Transverse colon (tissue), 4 donors: ENCODE data around the gene MAFB. TPM values are rescaled to one million over a fixed set of nuclear protein-coding genes. Genes with fewer than 3 reads are reported as not detected.

Experiments used
- DNase-seq: peaks from one replicate; pipeline ENCODE4 v3.0.0-alpha.2; 2019
- H3K27ac ChIP-seq, 4 donors: fragments of 200-600 bp; sonication (generic); 2 replicates each; pipeline ENCODE4 v1.5.1; 2016 to 2018; ENCODE audit warnings: inconsistent platforms in 4 of 4
- H3K27me3 ChIP-seq: fragments of 200-600 bp; sonication (generic); 2 replicates; pipeline ENCODE4 v1.5.1; 2017; ENCODE audit warnings: inconsistent platforms
- H3K36me3 ChIP-seq, 4 donors: fragments of 200-600 bp; sonication (generic); 2 replicates each; pipeline ENCODE4 v1.5.1; 2017 to 2019; ENCODE audit warnings: inconsistent platforms in 4 of 4
- H3K4me1 ChIP-seq, 4 donors: fragments of 200-600 bp; sonication (generic); 2 replicates each; pipeline ENCODE4 v1.5.1; 2017 to 2020; ENCODE audit warnings: inconsistent platforms in 4 of 4
- H3K4me3 ChIP-seq, 4 donors: fragments of 200-600 bp; sonication (generic); 1 replicate in 1 of 4; 2 replicates in 3 of 4; pipeline versions ENCODE4 v1.5.1 to v1.6.1; 2017 to 2019; ENCODE audit warnings: inconsistent platforms in 4 of 4
- H3K9me3 ChIP-seq, 2 donors: fragments of 200-600 bp; sonication (generic); 2 replicates each; pipeline ENCODE4 v1.5.1; 2017 to 2019; ENCODE audit warnings: inconsistent platforms in 2 of 2
- EP300 ChIP-seq: sonication (generic); formaldehyde crosslinking; IDR thresholded peaks from one replicate; pipeline ENCODE4 v1.6.1; 2017; ENCODE audit warnings: antibody characterized with exemption, low read depth
- POLR2A ChIP-seq: fragments of 450-650 bp; IDR thresholded peaks from one replicate; pipeline ENCODE4 v1.6.1; 2016; ENCODE audit warnings: antibody characterized with exemption, mild to moderate bottlenecking, moderate library complexity
- POLR2AphosphoS5 ChIP-seq, 3 donors: sonication (generic); formaldehyde crosslinking; IDR thresholded peaks; one replicate each; pipeline ENCODE4 v1.6.1; 2016; ENCODE audit warnings: antibody characterized with exemption in 3 of 3
- WGBS, 2 donors: methylation state at CpG; one replicate each; pipeline ENCODE4 v1.1.5; 2018; ENCODE audit warnings: low coverage in 1 of 2; 5-methylcytosine and 5-hydroxymethylcytosine counted together
- in situ Hi-C, 4 donors: fragments of 200-750 bp; cut with MboI; loops; one replicate each; pipeline versions ENCODE4 v1.15.0 to v1.15.1; 2017; ENCODE audit warnings: low sequenced_read_pairs in 3 of 4, low pct_ligation_motif_present in 1 of 4, low pct_unique_long_range_greater_than_20kb in 1 of 4
- intact Hi-C: fragments of 100-400 bp; cut with DNase I; formaldehyde crosslinking; loops from one replicate; pipeline ENCODE4 v1.15.1; 2023; ENCODE audit warnings: low total_unique reads
- total RNA-seq, 4 donors: library from RNA; depleted of rRNA; stranded (reverse); fragments of >200 nt; gene quantifications; one replicate each; pipeline ENCODE4 v1.1.0, GENCODE V29; 2016
- TF ChIP-seq, protein P1 (sequence below), 5 experiments: fragments of 200-600 bp in 3 of 5; fragments of 450-650 bp in 2 of 5; sonication (generic) in 3 of 5; IDR thresholded peaks; 1 replicate in 2 of 5; 2 replicates in 3 of 5; pipeline ENCODE4 v1.5.1; 2016 to 2017; ENCODE audit warnings: antibody characterized with exemption in 5 of 5, inconsistent platforms in 3 of 5, mild to moderate bottlenecking in 2 of 5, moderate library complexity in 1 of 5

MAFB gene
- total RNA-seq, 4 donors from 2014 or later: 12.2 to 74.4 (median 22.7) TPM

DNA sequence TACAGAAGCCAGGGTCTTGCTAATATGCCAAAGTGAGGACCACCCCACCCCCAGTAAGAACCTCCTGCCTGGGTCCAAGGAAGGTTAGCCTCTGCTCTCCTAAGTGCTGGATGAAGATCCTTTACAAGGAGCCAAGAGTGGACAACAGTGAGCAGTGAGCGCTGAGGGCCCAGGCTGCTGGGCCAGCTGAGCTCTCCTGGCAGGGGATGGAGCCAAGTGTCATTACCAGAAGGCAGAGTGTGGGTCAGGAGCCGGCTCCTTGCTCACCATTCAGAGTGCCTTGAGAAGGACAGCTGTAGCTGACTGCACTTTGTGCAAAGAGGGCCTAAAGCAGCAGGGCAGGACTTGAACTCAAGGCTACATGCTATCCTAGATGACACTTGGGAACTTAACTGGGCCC, 16.9 kb downstream of the MAFB start:
- Histone ChIP-seq H3K27ac (no peak overlapping the region), H3K4me3 (no peak overlapping the region), H3K36me3 (no peaks in the 10 kb centered on the region), H3K9me3 (no peaks in the 10 kb centered on the region), H3K27me3 (peaks cover 15% of the 10 kb centered on the region), H3K4me1 (no peaks in the 10 kb centered on the region)
- 92% methylated on average over 2 of the region's 2 CpGs; no CpG with 5 or more reads in 1 of the 2 donors for WGBS, 2 donors
- intact Hi-C loops (no loop called here), in situ Hi-C loops (no loop called here)
- TF ChIP-seq EP300 (no peak), POLR2A (no peak), POLR2AphosphoS5 (IDR thresholded peaks at IDR 0.05) (no peak)
- TF ChIP-seq, protein P1, sequence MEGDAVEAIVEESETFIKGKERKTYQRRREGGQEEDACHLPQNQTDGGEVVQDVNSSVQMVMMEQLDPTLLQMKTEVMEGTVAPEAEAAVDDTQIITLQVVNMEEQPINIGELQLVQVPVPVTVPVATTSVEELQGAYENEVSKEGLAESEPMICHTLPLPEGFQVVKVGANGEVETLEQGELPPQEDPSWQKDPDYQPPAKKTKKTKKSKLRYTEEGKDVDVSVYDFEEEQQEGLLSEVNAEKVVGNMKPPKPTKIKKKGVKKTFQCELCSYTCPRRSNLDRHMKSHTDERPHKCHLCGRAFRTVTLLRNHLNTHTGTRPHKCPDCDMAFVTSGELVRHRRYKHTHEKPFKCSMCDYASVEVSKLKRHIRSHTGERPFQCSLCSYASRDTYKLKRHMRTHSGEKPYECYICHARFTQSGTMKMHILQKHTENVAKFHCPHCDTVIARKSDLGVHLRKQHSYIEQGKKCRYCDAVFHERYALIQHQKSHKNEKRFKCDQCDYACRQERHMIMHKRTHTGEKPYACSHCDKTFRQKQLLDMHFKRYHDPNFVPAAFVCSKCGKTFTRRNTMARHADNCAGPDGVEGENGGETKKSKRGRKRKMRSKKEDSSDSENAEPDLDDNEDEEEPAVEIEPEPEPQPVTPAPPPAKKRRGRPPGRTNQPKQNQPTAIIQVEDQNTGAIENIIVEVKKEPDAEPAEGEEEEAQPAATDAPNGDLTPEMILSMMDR (IDR thresholded peaks at IDR 0.05): no peak
- no peak for DNase-seq

DNA sequence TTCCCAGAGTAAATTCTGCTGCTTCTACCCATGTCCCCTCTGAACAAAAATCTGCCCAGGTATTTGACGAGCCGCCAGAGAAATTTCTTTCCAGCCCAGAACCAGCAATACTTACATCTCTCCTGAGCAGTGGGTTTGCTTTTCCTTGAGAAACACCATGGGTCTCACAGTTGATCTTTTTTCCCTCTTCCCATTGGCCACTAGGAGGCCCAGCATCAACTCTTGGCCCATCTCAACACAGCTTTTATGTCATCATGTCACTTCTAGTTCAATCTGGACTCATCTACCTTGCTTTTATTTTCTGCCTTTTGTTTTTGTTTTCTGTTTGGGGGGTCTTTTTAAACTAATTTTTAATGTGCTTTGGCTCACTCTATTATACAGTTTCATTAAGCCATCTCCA, 18.8 kb downstream of the MAFB start:
- WGBS, 2 donors: 95 to 100% methylated on average over 2 of the region's 2 CpGs
- Histone ChIP-seq H3K27ac (no peak overlapping the region), H3K4me3 (no peak overlapping the region), H3K4me1 (no peaks in the 10 kb centered on the region), H3K36me3 (no peaks in the 10 kb centered on the region), H3K27me3 (peaks cover 5% of the 10 kb centered on the region), H3K9me3 (no peaks in the 10 kb centered on the region)
- in situ Hi-C loops: no loop called here
- DNase-seq: no peak
- intact Hi-C loops: no loop called here
- TF ChIP-seq POLR2AphosphoS5 (IDR thresholded peaks at IDR 0.05): no peak
- no peak for TF ChIP-seq POLR2A
- TF ChIP-seq, protein P1 (IDR thresholded peaks at IDR 0.05): no peak
- no peak for TF ChIP-seq EP300

DNA sequence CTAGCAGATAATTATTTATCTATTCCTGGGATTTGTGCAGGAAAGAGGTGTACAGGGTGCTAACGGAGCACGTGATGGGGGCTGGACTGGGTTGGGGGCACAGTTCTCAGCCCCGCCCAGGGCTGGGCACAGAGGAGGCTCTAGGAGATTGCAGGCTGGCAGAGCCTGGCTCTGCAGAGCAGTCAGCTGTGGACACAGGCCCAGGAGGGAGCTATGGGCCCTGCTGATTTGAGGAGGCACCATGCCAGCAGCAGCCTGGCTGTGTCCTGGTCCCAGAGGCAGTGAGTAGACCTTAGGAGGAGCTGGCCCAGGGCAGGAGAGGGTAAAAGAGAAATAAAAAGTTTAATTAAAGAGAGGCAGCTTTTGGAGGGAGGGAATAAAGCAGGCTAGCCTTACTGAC, 19.3 kb downstream of the MAFB start:
- Histone ChIP-seq H3K27me3 (peaks cover 3% of the 10 kb centered on the region), H3K27ac (no peak overlapping the region), H3K36me3 (no peaks in the 10 kb centered on the region), H3K9me3 (no peaks in the 10 kb centered on the region), H3K4me1 (no peaks in the 10 kb centered on the region), H3K4me3 (no peak overlapping the region)
- 70% methylated on average over 3 of the region's 3 CpGs; no CpG with 5 or more reads in 1 of the 2 donors for WGBS, 2 donors
- intact Hi-C loops: no loop called here
- TF ChIP-seq EP300: no peak
- TF ChIP-seq POLR2A: no peak
- no peak for TF ChIP-seq POLR2AphosphoS5 (IDR thresholded peaks at IDR 0.05)
- TF ChIP-seq, protein P1 (IDR thresholded peaks at IDR 0.05): no peak
- in situ Hi-C loops: no loop called here
- no peak for DNase-seq

DNA sequence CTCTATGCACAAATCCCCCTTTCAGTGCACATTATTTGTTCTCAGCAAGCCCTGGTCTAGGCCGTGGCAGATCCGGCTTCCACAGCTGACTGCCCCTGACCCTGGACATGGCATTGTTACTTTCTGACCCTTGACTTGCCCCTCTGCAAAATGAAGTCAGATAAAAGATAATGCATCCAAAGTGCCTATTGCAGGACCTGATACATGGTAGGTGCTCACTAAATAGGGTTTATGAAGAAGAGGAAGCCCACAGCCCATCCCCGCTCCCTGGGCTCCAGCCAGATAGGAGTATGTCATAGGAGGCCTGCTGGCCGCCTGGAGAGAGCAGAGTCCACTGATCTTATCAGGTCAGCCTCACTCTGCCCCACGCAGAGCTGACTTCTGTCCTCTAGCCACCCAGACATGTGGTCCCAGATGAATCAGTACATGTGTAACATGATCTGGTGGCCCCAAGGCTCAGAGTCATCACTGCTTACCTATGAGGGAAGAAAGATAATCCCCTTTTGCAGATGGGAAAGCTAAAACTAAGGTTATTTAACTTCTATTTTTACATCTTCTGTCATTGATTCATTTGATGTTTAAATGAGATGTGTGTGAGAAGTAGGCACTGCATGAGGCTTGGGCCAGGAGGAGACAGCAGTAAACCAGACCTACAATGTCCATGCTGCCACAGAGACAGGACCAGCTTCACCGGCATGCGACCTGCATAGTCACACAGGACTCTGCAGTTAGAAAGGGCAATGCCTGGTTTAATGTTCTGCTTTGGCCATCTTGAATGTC, 20.4 kb downstream of the MAFB start:
- WGBS, 2 donors: 78 to 100% methylated on average over 2 to 7 of the region's 7 CpGs
- DNase-seq: no peak
- H3K36me3 ChIP-seq: no peaks in the 10 kb centered on the region
- no peaks in the 10 kb centered on the region for H3K4me1 ChIP-seq
- no peak overlapping the region for H3K27ac ChIP-seq
- H3K27me3 ChIP-seq: no peaks in the 10 kb centered on the region
- H3K4me3 ChIP-seq: no peak overlapping the region
- in situ Hi-C loops: no loop called here
- TF ChIP-seq, protein P1 (IDR thresholded peaks at IDR 0.05): no peak
- TF ChIP-seq POLR2AphosphoS5 (IDR thresholded peaks at IDR 0.05) (no peak), EP300 (no peak), POLR2A (no peak)
- intact Hi-C loops: no loop called here
- H3K9me3 ChIP-seq: no peaks in the 10 kb centered on the region
